ENCODE measurements around the gene CSTPP1.
"Not testable (repeated sequence)": the region's sequence is repeated elsewhere in the genome, so short reads cannot be mapped to it uniquely, and the experiment has no call there.

CSTPP1 gene

DNA sequence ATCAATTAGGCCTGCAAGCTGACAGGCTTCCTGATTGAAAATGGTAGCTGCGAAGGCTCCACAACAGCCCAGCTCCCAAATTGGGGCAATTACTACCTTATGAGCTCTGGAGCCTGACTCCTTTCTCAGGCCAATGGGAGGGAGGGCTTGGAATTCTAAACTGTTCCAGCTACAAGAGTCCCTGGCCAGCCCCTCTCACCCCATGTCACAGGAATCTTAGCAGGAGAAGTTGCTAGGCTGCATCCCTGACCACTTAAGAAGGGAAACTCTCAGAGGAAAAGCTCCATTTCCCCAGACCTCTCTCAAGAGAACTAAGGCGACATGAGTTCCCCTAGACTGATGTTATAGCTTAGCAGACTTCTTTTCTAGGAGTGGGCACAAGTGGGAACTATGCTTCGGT, 23.1 kb upstream of the CSTPP1 start:
- no peak for DNase-seq

DNA sequence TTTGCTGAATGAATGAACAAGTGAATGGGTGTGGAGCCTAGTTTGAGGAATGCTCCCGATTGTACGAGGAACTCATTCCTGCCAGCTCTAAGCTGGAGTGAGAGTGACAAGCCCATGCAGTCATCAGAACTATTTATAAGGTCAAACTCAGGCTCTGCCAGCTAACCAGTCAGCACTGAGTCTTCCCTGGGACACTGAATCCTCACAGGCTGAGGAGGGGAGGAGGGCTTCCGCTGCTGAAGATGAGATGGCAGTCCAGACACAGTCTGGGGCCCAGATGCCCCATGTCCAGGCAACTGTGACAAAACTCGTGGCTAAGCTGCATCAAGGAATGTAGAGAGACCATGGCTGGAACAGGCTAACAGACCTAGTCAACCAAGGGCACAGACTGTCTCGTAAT, 22.2 kb upstream of the CSTPP1 start:
- no peak for DNase-seq

GRCh38 chr11:46914910-46915309, 21.7 kb upstream of the CSTPP1 start:
- no peak for DNase-seq

- no peak for DNase-seq
These were observed 20.1 kb upstream of the CSTPP1 start for GRCh38 chr11:46916286-46917108.

GRCh38 chr11:46917109-46917761, 19.3 kb upstream of the CSTPP1 start:
- no peak for DNase-seq

- DNase-seq: no peak
These were observed 18.8 kb upstream of the CSTPP1 start for GRCh38 chr11:46917762-46918082.

GRCh38 chr11:46918083-46918787, 18.3 kb upstream of the CSTPP1 start, which contains the start of gene LRP4:
Gene LRP4 (minus strand): TSS chr11:46918550. CDS start chr11:46918379, 171 bp downstream.
- DNase-seq: peak; percentile 31

GRCh38 chr11:46918788-46919513, 17.6 kb upstream of the CSTPP1 start:
- no peak for DNase-seq

- DNase-seq: no peak
These were observed 15.8 kb upstream of the CSTPP1 start for GRCh38 chr11:46920755-46921154.

DNA sequence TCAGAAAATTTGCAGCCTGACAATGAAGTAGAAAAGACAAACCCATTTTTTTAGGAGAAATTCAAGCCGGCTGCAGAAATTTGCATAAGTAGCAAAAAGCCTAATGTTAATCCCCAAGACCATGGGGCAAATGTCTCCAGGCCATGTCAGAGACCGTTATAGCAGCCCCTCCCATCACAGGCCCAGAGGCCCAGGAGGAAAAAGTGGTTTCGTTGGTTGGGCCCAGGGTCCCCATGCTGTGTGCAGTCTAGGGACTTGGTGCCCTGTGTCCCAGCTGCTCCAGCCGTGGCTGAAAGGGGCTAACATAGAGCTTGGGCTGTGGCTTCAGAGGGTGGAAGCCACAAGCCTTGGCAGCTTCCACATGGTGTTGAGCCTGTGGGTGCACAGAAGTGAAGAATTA, 8.6 kb upstream of the CSTPP1 start:
- DNase-seq: not testable (repeated sequence)

DNA sequence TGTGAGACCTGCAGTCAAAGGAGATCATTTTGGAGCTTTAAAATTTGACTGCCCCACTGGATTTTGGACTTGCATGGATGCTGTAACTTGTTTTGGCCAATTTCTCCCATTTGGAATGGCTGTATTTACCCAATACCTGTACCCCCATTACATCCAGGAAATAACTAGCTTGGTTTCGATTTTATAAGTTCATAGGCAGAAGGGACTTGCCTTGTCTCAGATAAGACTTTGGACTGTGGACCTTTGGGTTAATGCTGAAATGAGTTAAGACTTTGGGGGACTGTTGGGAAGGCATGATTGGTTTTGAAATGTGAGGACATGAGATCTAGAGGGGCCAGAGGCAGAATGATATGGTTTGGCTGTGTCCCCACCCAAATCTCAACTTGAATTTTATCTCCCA, 7.9 kb upstream of the CSTPP1 start:
- not testable (repeated sequence) for DNase-seq

GRCh38 chr11:46930089-46930488, 6.5 kb upstream of the CSTPP1 start:
- no peak for DNase-seq

GRCh38 chr11:46942172-46942571, 5.6 kb downstream of the CSTPP1 start:
- DNase-seq: no peak

DNA sequence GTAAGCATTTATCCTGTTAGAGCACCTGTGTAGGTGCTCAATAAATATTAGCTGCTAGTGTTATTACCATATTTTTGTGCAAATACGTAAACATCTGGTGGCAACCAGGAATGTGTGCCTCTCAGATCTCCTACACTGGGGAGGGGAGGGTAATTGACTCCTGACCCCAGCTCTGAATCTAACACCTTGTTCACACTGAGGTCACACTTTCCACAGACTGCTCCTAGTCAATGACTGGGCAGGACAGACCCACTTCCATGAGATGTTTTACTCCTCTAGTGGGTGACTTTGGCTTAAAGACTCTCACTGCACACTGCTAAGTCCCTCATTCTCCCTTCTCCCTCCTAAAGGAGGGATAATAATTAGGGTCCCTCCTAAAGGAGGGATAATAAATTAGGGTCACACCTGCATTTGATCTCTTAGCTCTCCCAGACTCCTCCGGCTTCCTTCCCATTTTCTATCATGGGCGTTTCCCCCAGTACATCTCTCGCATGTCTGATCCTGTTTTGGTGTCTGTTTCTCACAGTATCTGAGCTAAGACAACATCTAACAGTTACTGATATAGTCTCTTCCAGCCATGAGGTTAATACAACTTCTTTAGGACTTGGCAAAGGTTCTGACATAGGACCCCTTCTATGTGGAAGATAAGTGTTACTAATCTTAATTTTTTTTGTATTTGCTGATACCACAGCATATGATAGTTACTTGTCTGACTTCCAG, 8.0 kb downstream of the CSTPP1 start:
- DNase-seq: no peak

- DNase-seq: no peak
These were observed 11.0 kb downstream of the CSTPP1 start for GRCh38 chr11:46947399-46948077.

DNA sequence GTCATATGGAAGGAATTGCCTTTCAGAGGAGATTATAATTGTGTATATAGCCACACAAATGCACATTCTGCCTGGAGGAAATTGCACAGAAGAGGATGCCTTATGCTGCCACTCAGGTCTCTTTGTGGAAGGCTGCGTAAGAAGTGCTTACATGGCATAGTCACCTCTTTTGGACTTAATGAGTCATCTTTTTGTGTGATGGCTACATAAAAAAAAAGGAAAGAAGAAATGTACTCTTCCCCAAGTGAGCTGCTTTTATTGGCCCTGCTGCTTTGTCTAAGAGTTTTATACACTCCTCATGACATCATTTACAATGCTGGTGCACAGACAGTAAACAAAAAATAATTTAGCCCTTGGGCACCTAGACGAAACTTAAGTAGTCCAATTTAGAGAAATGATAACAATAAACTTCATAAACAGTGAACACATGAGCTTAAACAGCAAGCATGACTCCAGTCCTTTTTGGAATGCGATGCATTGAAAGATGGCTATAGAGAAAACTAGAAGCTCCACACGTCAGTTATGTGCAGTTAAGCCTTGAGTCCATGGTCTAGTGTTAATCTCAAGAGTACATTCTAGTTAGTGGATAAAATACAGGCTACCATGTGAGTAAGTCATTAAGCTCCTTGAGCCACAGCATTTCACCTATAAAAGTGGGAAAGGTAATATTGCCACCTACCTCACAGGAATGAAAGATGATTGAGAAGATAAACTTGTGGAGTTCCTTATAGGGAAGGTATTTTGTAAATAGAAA, 12.0 kb downstream of the CSTPP1 start:
- DNase-seq: no peak

GRCh38 chr11:46949297-46949696, 12.7 kb downstream of the CSTPP1 start:
- no peak for DNase-seq

DNA sequence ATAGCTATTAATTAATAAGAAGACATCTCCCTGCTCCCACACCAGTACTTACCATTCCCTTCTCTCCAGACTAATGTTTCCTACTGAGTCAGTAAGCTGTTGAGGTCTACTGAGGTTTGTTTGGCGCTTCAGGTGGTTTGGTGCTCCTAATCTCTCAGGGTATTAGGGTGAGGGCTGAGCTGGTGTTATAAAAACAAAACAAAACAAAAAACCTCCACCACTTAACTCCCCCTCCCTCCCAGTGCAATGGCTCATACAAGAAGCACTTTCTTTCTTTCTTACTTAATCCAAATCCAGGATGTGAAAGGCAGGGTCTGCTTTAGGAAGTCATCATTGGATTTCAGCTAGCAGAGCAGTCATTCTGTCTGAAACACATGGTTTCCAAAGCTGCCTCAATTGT, 15.3 kb downstream of the CSTPP1 start:
- no peak for DNase-seq

- DNase-seq: no peak
These were observed 16.0 kb downstream of the CSTPP1 start for GRCh38 chr11:46952553-46952952.

DNA sequence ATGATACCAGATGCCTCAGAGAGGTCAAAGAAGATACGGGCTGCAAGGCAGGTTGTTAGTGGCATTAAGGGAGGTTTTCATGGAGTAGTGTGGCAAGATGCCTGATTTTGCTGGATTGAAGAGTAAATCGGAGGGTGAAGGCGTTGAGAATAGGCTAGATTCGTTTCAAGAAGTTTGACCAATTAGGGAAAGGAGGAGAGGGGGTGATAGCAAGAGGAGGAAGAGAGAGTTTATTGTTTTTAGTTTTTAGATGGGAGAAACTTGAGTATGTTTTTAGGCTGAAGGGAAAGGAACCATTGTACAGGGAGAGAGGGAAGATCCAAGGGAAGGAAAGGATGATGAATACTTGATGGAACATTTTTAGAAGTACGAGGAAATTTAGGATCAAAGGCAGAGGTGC, 16.5 kb downstream of the CSTPP1 start:
- no peak for DNase-seq

DNA sequence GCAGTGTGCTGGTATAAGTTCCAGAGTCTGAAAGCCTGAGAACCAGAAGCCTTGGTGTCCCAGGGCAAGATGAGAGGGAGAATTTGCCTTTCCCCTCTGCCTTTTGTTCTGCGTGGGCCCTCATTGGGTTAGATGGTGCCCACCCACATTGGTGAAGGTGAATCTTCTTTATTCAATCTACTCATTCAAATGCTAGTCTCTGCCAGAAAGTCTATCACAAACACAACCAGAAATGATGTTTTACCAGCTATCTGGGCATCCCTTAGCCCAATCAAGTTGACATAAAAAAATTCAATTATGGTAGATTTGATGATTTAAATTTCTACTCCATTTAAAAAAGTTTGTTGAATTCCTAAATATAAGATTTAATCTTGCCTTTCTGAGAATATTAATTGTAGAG, 22.2 kb downstream of the CSTPP1 start:
- DNase-seq: no peak
